ENCODE measurements around the gene POLR2I. TPM values are rescaled to one million over a fixed set of nuclear protein-coding genes. Genes with fewer than 3 reads are reported as not detected.
"Not testable (repeated sequence)": the region's sequence is repeated elsewhere in the genome, so short reads cannot be mapped to it uniquely, and the experiment has no call there.

POLR2I gene
- total RNA-seq, 1 experiment from 2014 or later, result 121 TPM

DNA sequence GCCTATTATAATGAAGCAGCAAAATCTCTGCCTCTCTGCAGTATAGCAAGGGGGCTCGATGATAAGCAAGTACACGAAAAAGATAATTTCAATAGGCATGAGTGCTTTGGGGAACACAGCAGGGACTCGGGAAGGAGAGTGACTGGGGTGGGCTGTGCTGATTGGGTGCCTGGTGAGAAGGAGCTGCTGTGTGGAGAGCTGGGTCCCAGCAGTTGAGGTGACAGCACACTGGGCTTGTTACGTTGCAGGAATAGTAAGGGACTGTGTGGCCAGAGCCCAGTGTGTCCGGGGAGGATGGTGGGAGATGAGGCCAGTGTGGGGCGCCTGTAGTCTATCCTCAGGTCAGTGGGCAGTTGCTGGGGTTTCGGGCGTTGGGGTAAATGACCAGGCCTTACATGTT lies 42.6 kb downstream of the POLR2I start:
- H3K4me3 ChIP-seq (ENCODE audit: insufficient read depth, low read depth, low read length), result no peak overlapping the region
- H3K36me3 ChIP-seq (replicated peaks; ENCODE audit: control insufficient read depth, insufficient read depth, low read length), result peaks cover 32% of the 10 kb centered on the region
- no peak for DNase-seq

DNA sequence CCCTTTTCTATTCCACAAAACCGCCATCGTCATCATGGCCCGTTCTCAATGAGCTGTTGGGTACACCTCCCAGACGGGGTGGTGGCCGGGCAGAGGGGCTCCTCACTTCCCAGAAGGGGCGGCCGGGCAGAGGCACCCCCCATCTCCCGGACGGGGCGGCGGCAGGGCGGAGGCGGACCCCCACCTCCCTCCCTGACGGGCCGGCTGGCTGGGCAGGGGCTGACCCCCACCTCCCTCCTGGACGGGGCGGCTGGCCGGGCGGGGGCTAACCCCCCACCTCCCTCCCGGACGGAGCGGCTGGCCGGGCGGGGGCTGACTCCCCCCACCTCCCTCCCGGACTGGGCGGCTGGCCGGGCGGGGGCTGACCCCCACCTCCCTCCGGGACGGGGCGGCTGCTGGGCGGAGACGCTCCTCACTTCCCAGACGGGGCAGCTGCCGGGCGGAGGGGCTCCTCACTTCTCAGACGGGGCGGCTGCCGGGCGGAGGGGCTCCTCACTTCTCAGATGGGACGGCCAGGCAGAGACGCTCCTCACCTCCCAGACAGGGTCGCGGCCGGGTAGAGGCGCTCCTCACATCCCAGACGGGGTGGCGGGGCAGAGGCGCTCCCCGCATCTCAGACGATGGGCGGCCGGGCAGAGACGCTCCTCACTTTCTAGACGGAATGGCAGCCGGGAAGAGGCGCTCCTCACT lies 45.7 kb downstream of the POLR2I start:
- not testable (repeated sequence) for DNase-seq; H3K27me3 ChIP-seq (ENCODE audit: control insufficient read depth, insufficient read depth, low read length); H3K4me3 ChIP-seq (ENCODE audit: insufficient read depth, low read depth, low read length)
- H3K36me3 ChIP-seq (replicated peaks; ENCODE audit: control insufficient read depth, insufficient read depth, low read length), result peaks cover 52% of the 10 kb centered on the region

More for the DNA sequence above, 42.6 kb downstream of the POLR2I start:
- no peaks in the 10 kb centered on the region for H3K27me3 ChIP-seq (ENCODE audit: control insufficient read depth, insufficient read depth, low read length)

DNA sequence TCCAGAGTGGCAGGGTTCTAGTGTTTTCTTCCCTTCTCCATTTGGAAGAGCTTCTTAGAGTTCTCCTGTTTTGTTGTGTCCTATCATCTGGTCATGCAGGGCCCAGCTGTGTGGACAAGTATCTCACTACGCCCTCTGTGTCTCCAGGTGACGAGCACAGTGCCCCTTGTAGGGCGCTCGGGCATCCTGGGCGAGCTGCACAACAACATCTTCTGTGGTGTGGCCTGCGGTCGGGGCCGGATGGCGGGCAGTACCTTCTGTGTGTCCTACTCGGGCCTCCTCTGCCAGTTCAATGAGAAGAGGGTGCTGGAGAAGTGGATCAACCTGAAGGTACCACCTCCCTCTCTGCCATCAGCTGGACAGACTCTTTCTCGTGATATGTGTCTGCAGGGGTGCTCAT lies 47.0 kb downstream of the POLR2I start:
- H3K27me3 ChIP-seq (ENCODE audit: control insufficient read depth, insufficient read depth, low read length), result no peaks in the 10 kb centered on the region
- peak; percentile 18 for DNase-seq
- peaks cover 48% of the 10 kb centered on the region for H3K36me3 ChIP-seq (replicated peaks; ENCODE audit: control insufficient read depth, insufficient read depth, low read length)
- no peak overlapping the region for H3K4me3 ChIP-seq (ENCODE audit: insufficient read depth, low read depth, low read length)

DNA sequence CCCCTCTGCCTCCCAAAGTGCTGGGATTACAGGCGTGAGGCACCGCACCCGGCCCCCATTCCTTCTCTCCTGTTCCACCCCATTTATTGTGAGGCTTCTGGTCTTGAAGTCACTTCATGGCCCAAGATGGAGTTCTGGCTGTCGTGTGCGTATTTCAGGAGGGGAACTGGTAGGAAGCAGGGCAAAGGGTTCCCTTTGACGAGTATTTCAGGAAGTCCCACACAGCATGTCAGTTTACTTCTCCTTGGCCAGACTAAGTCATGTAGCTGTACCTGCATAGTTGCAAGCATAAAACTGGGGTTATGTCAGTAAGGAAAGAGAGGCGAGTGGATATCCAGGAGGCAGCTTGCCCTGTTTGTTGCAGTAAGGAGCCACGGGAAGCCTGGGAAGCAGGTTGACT lies 49.8 kb downstream of the POLR2I start:
- Histone ChIP-seq H3K27me3 (ENCODE audit: control insufficient read depth, insufficient read depth, low read length) (no peaks in the 10 kb centered on the region), H3K4me3 (ENCODE audit: insufficient read depth, low read depth, low read length) (no peak overlapping the region), H3K36me3 (replicated peaks; ENCODE audit: control insufficient read depth, insufficient read depth, low read length) (peaks cover 52% of the 10 kb centered on the region)
- DNase-seq, result no peak

Other genes with a start within 250 kb of the POLR2I start
- 18.3 and 19.3 TPM in 2 replicates for gene APLP1, start 246.3 kb downstream of the POLR2I start, total RNA-seq (2014; rRNA removed; shearing (Covaris generic))
- gene NFKBID, start 214.3 kb downstream of the POLR2I start, total RNA-seq (2014; rRNA removed; shearing (Covaris generic)), result 6.8 and 7.5 TPM in 2 replicates
- 2.4 and 2.8 TPM in 2 replicates for gene HCST, start 212.3 kb downstream of the POLR2I start, total RNA-seq (2014; rRNA removed; shearing (Covaris generic))
- gene TYROBP, start 206.6 kb downstream of the POLR2I start, total RNA-seq (2014; rRNA removed; shearing (Covaris generic)), result not detected in 2 replicates
- 9.9 and 13.4 TPM in 2 replicates for gene LRFN3, start 178.5 kb downstream of the POLR2I start, total RNA-seq (2014; rRNA removed; shearing (Covaris generic))
- 32.9 and 41.9 TPM in 2 replicates for gene SDHAF1, start 119.7 kb downstream of the POLR2I start, total RNA-seq (2014; rRNA removed; shearing (Covaris generic))
- 14.4 and 27.0 TPM in 2 replicates for gene SYNE4, start 106.1 kb downstream of the POLR2I start, total RNA-seq (2014; rRNA removed; shearing (Covaris generic))
- 21.9 and 25.5 TPM in 2 replicates for gene ALKBH6, start 100.7 kb downstream of the POLR2I start, total RNA-seq (2014; rRNA removed; shearing (Covaris generic))
- gene CLIP3, start 82.0 kb downstream of the POLR2I start, total RNA-seq (2014; rRNA removed; shearing (Covaris generic)), result 1.5 and 8.0 TPM in 2 replicates
- gene THAP8, start 60.6 kb downstream of the POLR2I start, total RNA-seq (2014; rRNA removed; shearing (Covaris generic)), result 2.9 and 5.4 TPM in 2 replicates
- gene WDR62, start 60.0 kb downstream of the POLR2I start, total RNA-seq (2014; rRNA removed; shearing (Covaris generic)), result 27.0 and 35.1 TPM in 2 replicates
- gene OVOL3, start 3.7 kb downstream of the POLR2I start, total RNA-seq (2014; rRNA removed; shearing (Covaris generic)), result not detected in 2 replicates
- gene TBCB, start 593 bp upstream of the POLR2I start, total RNA-seq (2014; rRNA removed; shearing (Covaris generic)), result 179 and 202 TPM in 2 replicates
- 248 and 336 TPM in 2 replicates for gene CAPNS1, start 25.2 kb upstream of the POLR2I start, total RNA-seq (2014; rRNA removed; shearing (Covaris generic))
- gene COX7A1, start 37.6 kb upstream of the POLR2I start, total RNA-seq (2014; rRNA removed; shearing (Covaris generic)), result 0.18 TPM in 1 of 2 replicates, not detected in the other
- 2.6 and 4.4 TPM in 2 replicates for gene ZNF565, start 99.8 kb upstream of the POLR2I start, total RNA-seq (2014; rRNA removed; shearing (Covaris generic))
- 156 and 219 TPM in 2 replicates for gene ZNF146, start 100.2 kb upstream of the POLR2I start, total RNA-seq (2014; rRNA removed; shearing (Covaris generic))

Data from H7 (cell line).